ENCODE results near the gene ATP5F1D. TPM values are rescaled to one million over a fixed set of nuclear protein-coding genes. Genes with fewer than 3 reads are reported as not detected.

ATP5F1D gene
- total RNA-seq, 2 donors from 2014 or later: 163 to 215 TPM

- peaks cover 0 to 5% of the 10 kb centered on the region in 2 donors for H3K4me1 Mint-ChIP-seq (ENCODE audit: low read depth in 2 of 2)
- peaks cover 0 to 13% of the 10 kb centered on the region in 2 donors for H3K27me3 Mint-ChIP-seq
Measured at GRCh38 chr19:1290703-1291651, 49.4 kb downstream of the ATP5F1D start.

GRCh38 chr19:1291761-1292418 is 50.3 kb downstream of the ATP5F1D start:
- Mint-ChIP-seq H3K36me3 (no peaks in the 10 kb centered on the region), H3K27ac (no peak overlapping the region)
- no peak for ATAC-seq

More at GRCh38 chr19:1290703-1291651, 49.4 kb downstream of the ATP5F1D start:
- no peak for DNase-seq (ENCODE audit: low spot score)
- no peak overlapping the region for H3K27ac Mint-ChIP-seq
- H3K4me3 Mint-ChIP-seq: no peak overlapping the region
- H3K9me3 Mint-ChIP-seq: no peaks in the 10 kb centered on the region
- no peaks in the 10 kb centered on the region for H3K36me3 Mint-ChIP-seq
- no peak for ATAC-seq

GRCh38 chr19:1292419-1293151 is 51.0 kb downstream of the ATP5F1D start:
- H3K36me3 Mint-ChIP-seq: no peaks in the 10 kb centered on the region
- DNase-seq (ENCODE audit: low spot score): no peak
- no peaks in the 10 kb centered on the region for H3K9me3 Mint-ChIP-seq
- no peak for ATAC-seq
- H3K4me3 Mint-ChIP-seq: no peak overlapping the region
- no peak overlapping the region for H3K27ac Mint-ChIP-seq
- H3K4me1 Mint-ChIP-seq (ENCODE audit: low read depth in 2 of 2): peaks cover 0 to 2% of the 10 kb centered on the region in 2 donors
- peaks cover 0 to 10% of the 10 kb centered on the region in 2 donors for H3K27me3 Mint-ChIP-seq

More at GRCh38 chr19:1291761-1292418, 50.3 kb downstream of the ATP5F1D start:
- peaks cover 0 to 10% of the 10 kb centered on the region in 2 donors for H3K27me3 Mint-ChIP-seq
- no peak for DNase-seq (ENCODE audit: low spot score)
- no peaks in the 10 kb centered on the region for H3K9me3 Mint-ChIP-seq
- H3K4me3 Mint-ChIP-seq: no peak overlapping the region
- peaks cover 0 to 2% of the 10 kb centered on the region in 2 donors for H3K4me1 Mint-ChIP-seq (ENCODE audit: low read depth in 2 of 2)

GRCh38 chr19:1293782-1294604 is 52.4 kb downstream of the ATP5F1D start:
- Mint-ChIP-seq H3K27me3 (peaks cover 0 to 10% of the 10 kb centered on the region in 2 donors), H3K36me3 (no peaks in the 10 kb centered on the region), H3K27ac (no peak overlapping the region), H3K9me3 (no peaks in the 10 kb centered on the region), H3K4me3 (no peak overlapping the region), H3K4me1 (ENCODE audit: low read depth in 2 of 2) (peaks cover 0 to 2% of the 10 kb centered on the region in 2 donors)
- DNase-seq (ENCODE audit: low spot score): no peak
- no peak for ATAC-seq

Other genes with a start within 250 kb of the ATP5F1D start
- gene GRIN3B, start 241.3 kb upstream of the ATP5F1D start, total RNA-seq: not detected
- gene TMEM259, start 220.6 kb upstream of the ATP5F1D start, total RNA-seq: 100 to 1,000 TPM; 150 to 267 TPM
- gene RNU6-2, start 220.2 kb upstream of the ATP5F1D start, total RNA-seq: not detected
- 100 to 1,000 TPM; 119 to 141 TPM for gene CNN2, start 215.1 kb upstream of the ATP5F1D start, total RNA-seq
- 10 to 100 TPM; 53.7 to 69.9 TPM for gene ABCA7, start 201.6 kb upstream of the ATP5F1D start, total RNA-seq
- 100 to 1,000 TPM; 320 to 338 TPM for gene ARHGAP45, start 174.6 kb upstream of the ATP5F1D start, total RNA-seq
- 100 to 1,000 TPM; 168 to 241 TPM for gene POLR2E, start 146.4 kb upstream of the ATP5F1D start, total RNA-seq
- 100 to 1,000 TPM in 1 of 2 donors, 10 to 100 TPM in 1; 86.4 to 174 TPM for gene GPX4, start 137.8 kb upstream of the ATP5F1D start, total RNA-seq
- 100 to 1,000 TPM; 204 to 205 TPM for gene SBNO2, start 67.5 kb upstream of the ATP5F1D start, total RNA-seq
- 10 to 100 TPM; 50.9 to 79.2 TPM for gene STK11, start 36.0 kb upstream of the ATP5F1D start, total RNA-seq
- gene CBARP, start 3.7 kb upstream of the ATP5F1D start, total RNA-seq: under 1 TPM in 1 of 2 donors, not detected in 1; 0.28 TPM
- 10 to 100 TPM; 85.9 to 88.3 TPM for gene MIDN, start 6.8 kb downstream of the ATP5F1D start, total RNA-seq
- 100 to 1,000 TPM; 226 to 251 TPM for gene CIRBP, start 27.6 kb downstream of the ATP5F1D start, total RNA-seq
- 10 to 100 TPM; 59.5 to 94.2 TPM for gene FAM174C, start 33.8 kb downstream of the ATP5F1D start, total RNA-seq
- not detected for gene EFNA2, start 44.1 kb downstream of the ATP5F1D start, total RNA-seq
- gene NDUFS7, start 142.2 kb downstream of the ATP5F1D start, total RNA-seq: 10 to 100 TPM; 89.1 to 89.5 TPM
- gene GAMT, start 159.8 kb downstream of the ATP5F1D start, total RNA-seq: 10 to 100 TPM in 1 of 2 donors, 1 to 10 TPM in 1; 5.2 to 15.6 TPM
- gene DAZAP1, start 165.8 kb downstream of the ATP5F1D start, total RNA-seq: 100 to 1,000 TPM; 233 to 282 TPM
- gene RPS15, start 196.6 kb downstream of the ATP5F1D start, total RNA-seq: 1,000 to 10,000 TPM in 1 of 2 donors, 100 to 1,000 TPM in 1; 757 to 1,081 TPM
- gene APC2, start 208.4 kb downstream of the ATP5F1D start, total RNA-seq: under 1 TPM; 0.05 to 0.17 TPM
- gene C19orf25, start 237.5 kb downstream of the ATP5F1D start, total RNA-seq: 10 to 100 TPM; 45.1 to 58.4 TPM
- gene PCSK4, start 248.6 kb downstream of the ATP5F1D start, total RNA-seq: 1 to 10 TPM; 1.2 to 2.3 TPM
- gene REEP6, start 249.4 kb downstream of the ATP5F1D start, total RNA-seq: 1 to 10 TPM; 1.7 to 3.2 TPM